Daoy (cell line): ENCODE results near the gene PPM1E. TPM values are rescaled to one million over a fixed set of nuclear protein-coding genes. Genes with fewer than 3 reads are reported as not detected.

Experiments
- total RNA-seq: library from RNA; depleted of rRNA; stranded (reverse); fragments of >200 nt; shearing (Covaris generic); gene quantifications from 2 replicates; pipeline ENCODE4 v1.2.3, GENCODE V29; 2014; rRNA removed

PPM1E gene
- total RNA-seq, 1 experiment from 2014 or later, result 2.5 TPM

Other genes with a start within 250 kb of the PPM1E start
- gene MTMR4, start 241.2 kb upstream of the PPM1E start, total RNA-seq, result 19.9 and 27.6 TPM in 2 replicates
- gene TEX14, start 63.8 kb upstream of the PPM1E start, total RNA-seq, result not detected in 2 replicates
- 40.7 and 50.7 TPM in 2 replicates for gene RAD51C, start 63.3 kb upstream of the PPM1E start, total RNA-seq